GM23338 (cell line): Measurements from ENCODE around the gene ZFR2. TPM values are rescaled to one million over a fixed set of nuclear protein-coding genes. Genes with fewer than 3 reads are reported as not detected.

Experiments used
- ATAC-seq: fragments of 200-7000 bp; cut with Tn5 transposase; 3 replicates; pipeline ENCODE4 v1.9.1; 2020
- DNase-seq: peaks from one replicate; pipeline ENCODE4 v3.0.0-alpha.2; 2015; ENCODE audit warnings: low spot score
- H2AFZ ChIP-seq: fragments of 200-600 bp; sonication (generic); 2 replicates; pipeline ENCODE4 v1.8.0; 2016; ENCODE audit warnings: antibody characterized with exemption, mild to moderate bottlenecking, moderate library complexity
- H3F3A ChIP-seq: fragments of 200-600 bp; sonication (generic); replicated peaks from 2 replicates; pipeline ENCODE4 v1.8.0; 2017; ENCODE audit warnings: antibody characterized with exemption, mixed run types, low read depth
- H3K27ac ChIP-seq: fragments of 200-600 bp; sonication (generic); 2 replicates; pipeline ENCODE4 v1.6.1; 2016; ENCODE audit warnings: low read depth
- H3K27me3 ChIP-seq: fragments of 200-600 bp; sonication (generic); 2 replicates; pipeline ENCODE4 v1.8.0; 2016; ENCODE audit warnings: mild to moderate bottlenecking, mixed run types, moderate library complexity; ENCODE audit not compliant: insufficient read depth
- H3K36me3 ChIP-seq: fragments of 200-600 bp; sonication (generic); 2 replicates; pipeline ENCODE4 v1.8.0; 2016; ENCODE audit warnings: mild to moderate bottlenecking; ENCODE audit not compliant: insufficient read depth
- H3K4me1 ChIP-seq: fragments of 200-600 bp; sonication (generic); 2 replicates; pipeline ENCODE4 v1.8.0; 2016; ENCODE audit warnings: mild to moderate bottlenecking, moderate library complexity; ENCODE audit not compliant: insufficient read depth
- H3K4me2 ChIP-seq: fragments of 200-600 bp; sonication (generic); 2 replicates; pipeline ENCODE4 v1.7.1; 2017; ENCODE audit warnings: mixed run types
- H3K4me3 ChIP-seq: fragments of 200-600 bp; sonication (generic); 2 replicates; pipeline ENCODE4 v1.6.1; 2016; ENCODE audit warnings: mixed run types
- H3K79me2 ChIP-seq: fragments of 200-600 bp; sonication (generic); replicated peaks from 2 replicates; pipeline ENCODE4 v1.8.0; 2017; ENCODE audit warnings: mild to moderate bottlenecking; ENCODE audit not compliant: insufficient read depth
- H3K9me2 ChIP-seq: fragments of 200-600 bp; sonication (generic); 2 replicates; pipeline ENCODE4 v1.8.0; 2017; ENCODE audit not compliant: insufficient read depth
- H4K20me1 ChIP-seq: fragments of 200-600 bp; sonication (generic); replicated peaks from 2 replicates; pipeline ENCODE4 v1.8.0; 2017; ENCODE audit warnings: mild to moderate bottlenecking; ENCODE audit not compliant: insufficient read depth
- H3K27ac Mint-ChIP-seq: 2 replicates; pipeline ENCODE4 v1.8.0; 2020; ENCODE audit warnings: inconsistent platforms, mild to moderate bottlenecking, moderate library complexity, mixed read lengths
- H3K27me3 Mint-ChIP-seq: 3 replicates; pipeline ENCODE4 v1.8.0; 2022; ENCODE audit warnings: low read depth, mild to moderate bottlenecking, moderate library complexity, mixed read lengths, inconsistent platforms; ENCODE audit not compliant: insufficient read depth, poor library complexity
- H3K36me3 Mint-ChIP-seq: 3 replicates; pipeline ENCODE4 v1.8.0; 2021; ENCODE audit warnings: low read depth, mild to moderate bottlenecking, inconsistent platforms, moderate library complexity, mixed read lengths
- H3K4me1 Mint-ChIP-seq: 3 replicates; pipeline ENCODE4 v1.8.0; 2020; ENCODE audit warnings: mild to moderate bottlenecking, inconsistent platforms, mixed read lengths
- H3K4me3 Mint-ChIP-seq: 3 replicates; pipeline ENCODE4 v1.8.0; 2021; ENCODE audit warnings: moderate library complexity, mild to moderate bottlenecking, inconsistent platforms, mixed read lengths
- H3K9me3 Mint-ChIP-seq: 3 replicates; pipeline ENCODE4 v1.8.0; 2020; ENCODE audit warnings: moderate library complexity, mild to moderate bottlenecking, inconsistent platforms, mixed read lengths
- EZH2 ChIP-seq: fragments of 200-600 bp; sonication (generic); IDR thresholded peaks from one replicate; pipeline ENCODE4 v1.8.0; 2017; ENCODE audit warnings: antibody characterized with exemption, mild to moderate bottlenecking, low read depth; ENCODE audit not compliant: unreplicated experiment
- EZH2phosphoT487 ChIP-seq: fragments of 200-600 bp; sonication (generic); IDR thresholded peaks from one replicate; pipeline ENCODE4 v1.8.1; 2018; ENCODE audit warnings: antibody characterized with exemption; ENCODE audit not compliant: unreplicated experiment
- JUNB ChIP-seq: IDR thresholded peaks from one replicate; pipeline ENCODE4 v1.6.1; 2016; ENCODE audit warnings: antibody characterized with exemption; ENCODE audit not compliant: unreplicated experiment
- NANOG ChIP-seq: IDR thresholded peaks from 2 replicates; pipeline ENCODE4 v1.6.1; 2016; ENCODE audit warnings: antibody characterized with exemption, borderline replicate concordance
- POLR2AphosphoS5 ChIP-seq: IDR thresholded peaks from 2 replicates; pipeline ENCODE4 v1.6.1; 2016; ENCODE audit warnings: antibody characterized with exemption, low read depth
- REST ChIP-seq: IDR thresholded peaks from one replicate; pipeline ENCODE4 v1.6.1; 2018; ENCODE audit warnings: antibody characterized with exemption; ENCODE audit not compliant: unreplicated experiment
- STAT1 ChIP-seq: IDR thresholded peaks from one replicate; pipeline ENCODE4 v1.6.1; 2016; ENCODE audit warnings: antibody characterized with exemption; ENCODE audit not compliant: unreplicated experiment
- ZNF114 ChIP-seq: fragments of 250-450 bp; sonication (Bioruptor Pico); IDR thresholded peaks from 2 replicates; pipeline ENCODE4 v1.5.0; 2020; ENCODE audit warnings: mild to moderate bottlenecking, moderate library complexity
- ZNF331 ChIP-seq: fragments of 250-450 bp; sonication (Bioruptor Pico); IDR thresholded peaks from 2 replicates; pipeline ENCODE4 v1.5.0; 2020; ENCODE audit warnings: low read depth, mild to moderate bottlenecking, moderate library complexity
- polyA plus RNA-seq: library from polyadenylated mRNA; unstranded; fragments of >200 nt; fragmentation: Nextera tagmentation; extraction: Ambion mirVana; gene quantifications from 2 replicates; pipeline ENCODE4 v1.2.1, GENCODE V29; 2016
- total RNA-seq: library from RNA; depleted of rRNA; stranded (reverse); fragments of >200 nt; shearing (Covaris generic); gene quantifications from 2 replicates; pipeline ENCODE4 v1.2.3, GENCODE V29; 2014
- TF ChIP-seq, protein P1 (sequence below): IDR thresholded peaks from 2 replicates; pipeline ENCODE4 v1.6.1; 2016; ENCODE audit warnings: antibody characterized with exemption
- TF ChIP-seq, protein P2 (sequence below), 2 experiments: fragments of 200-600 bp in 1 of 2; sonication (generic) in 1 of 2; conservative IDR thresholded peaks; 2 replicates each; pipeline versions ENCODE4 v1.5.1 to v1.6.1; 2016 to 2017; ENCODE audit warnings: antibody characterized with exemption in 2 of 2, low read depth in 2 of 2, mild to moderate bottlenecking in 2 of 2, moderate library complexity in 1 of 2

Gene ZFR2
- total and polyA plus RNA-seq, 2 experiments from 2014 or later, result 15.8 to 31.3 TPM

DNA sequence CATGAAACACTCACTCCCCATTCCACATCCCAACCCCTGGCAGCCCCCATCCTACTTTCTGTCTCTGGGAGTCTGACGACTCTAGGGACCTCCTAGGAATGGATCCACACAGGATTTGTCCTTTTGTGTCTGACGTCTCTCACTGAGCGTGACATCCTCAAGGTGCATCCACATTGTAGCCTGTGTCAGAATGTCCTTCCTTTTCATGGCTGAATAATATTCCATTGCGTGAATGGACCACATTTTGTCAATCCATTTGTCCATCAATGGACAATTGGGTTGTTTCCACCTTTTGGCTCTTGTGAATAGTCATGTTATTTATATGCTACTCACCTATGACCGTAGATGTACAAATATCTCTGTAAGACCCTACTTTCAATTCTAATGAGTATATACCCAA, 47.2 kb upstream of the ZFR2 start:
- H3K9me2 ChIP-seq, result no peaks in the 10 kb centered on the region
- H3K36me3 ChIP-seq, result peaks cover 16% of the 10 kb centered on the region
- peaks cover 3% of the 10 kb centered on the region for H3K27me3 Mint-ChIP-seq
- ATAC-seq (no peak), DNase-seq (no peak)
- no peaks in the 10 kb centered on the region; the same call in 2 of the 3 replicates for H3K4me1 Mint-ChIP-seq
- no peaks in the 10 kb centered on the region for H3K27me3 ChIP-seq
- H3K4me3 ChIP-seq, result no peak overlapping the region
- peaks cover 64% of the 10 kb centered on the region for H3K36me3 Mint-ChIP-seq
- H3K27ac ChIP-seq, result no peak overlapping the region
- TF ChIP-seq POLR2AphosphoS5 (no peak), ZNF114 (CRISPR knock-in tag) (no peak), JUNB (no peak), ZNF331 (no peak), STAT1 (no peak), REST (no peak), NANOG (no peak), EZH2phosphoT487 (no peak)
- TF ChIP-seq, protein P1, sequence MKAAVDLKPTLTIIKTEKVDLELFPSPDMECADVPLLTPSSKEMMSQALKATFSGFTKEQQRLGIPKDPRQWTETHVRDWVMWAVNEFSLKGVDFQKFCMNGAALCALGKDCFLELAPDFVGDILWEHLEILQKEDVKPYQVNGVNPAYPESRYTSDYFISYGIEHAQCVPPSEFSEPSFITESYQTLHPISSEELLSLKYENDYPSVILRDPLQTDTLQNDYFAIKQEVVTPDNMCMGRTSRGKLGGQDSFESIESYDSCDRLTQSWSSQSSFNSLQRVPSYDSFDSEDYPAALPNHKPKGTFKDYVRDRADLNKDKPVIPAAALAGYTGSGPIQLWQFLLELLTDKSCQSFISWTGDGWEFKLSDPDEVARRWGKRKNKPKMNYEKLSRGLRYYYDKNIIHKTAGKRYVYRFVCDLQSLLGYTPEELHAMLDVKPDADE, result no peak
- TF ChIP-seq, protein P2, sequence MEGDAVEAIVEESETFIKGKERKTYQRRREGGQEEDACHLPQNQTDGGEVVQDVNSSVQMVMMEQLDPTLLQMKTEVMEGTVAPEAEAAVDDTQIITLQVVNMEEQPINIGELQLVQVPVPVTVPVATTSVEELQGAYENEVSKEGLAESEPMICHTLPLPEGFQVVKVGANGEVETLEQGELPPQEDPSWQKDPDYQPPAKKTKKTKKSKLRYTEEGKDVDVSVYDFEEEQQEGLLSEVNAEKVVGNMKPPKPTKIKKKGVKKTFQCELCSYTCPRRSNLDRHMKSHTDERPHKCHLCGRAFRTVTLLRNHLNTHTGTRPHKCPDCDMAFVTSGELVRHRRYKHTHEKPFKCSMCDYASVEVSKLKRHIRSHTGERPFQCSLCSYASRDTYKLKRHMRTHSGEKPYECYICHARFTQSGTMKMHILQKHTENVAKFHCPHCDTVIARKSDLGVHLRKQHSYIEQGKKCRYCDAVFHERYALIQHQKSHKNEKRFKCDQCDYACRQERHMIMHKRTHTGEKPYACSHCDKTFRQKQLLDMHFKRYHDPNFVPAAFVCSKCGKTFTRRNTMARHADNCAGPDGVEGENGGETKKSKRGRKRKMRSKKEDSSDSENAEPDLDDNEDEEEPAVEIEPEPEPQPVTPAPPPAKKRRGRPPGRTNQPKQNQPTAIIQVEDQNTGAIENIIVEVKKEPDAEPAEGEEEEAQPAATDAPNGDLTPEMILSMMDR (conservative IDR thresholded peaks at IDR 0.05; ENCODE audit: low read depth in 2 of 2), result no peak
- H3K4me3 Mint-ChIP-seq, result no peak overlapping the region; the same call in 2 of the 3 replicates
- no peaks in the 10 kb centered on the region; the same call in 1 of the 2 replicates for H4K20me1 ChIP-seq
- no peak overlapping the region for H2AFZ ChIP-seq
- H3K4me2 ChIP-seq, result no peak overlapping the region
- H3K27ac Mint-ChIP-seq, result no peak overlapping the region
- peaks cover 8% of the 10 kb centered on the region; the same call in 1 of the 3 replicates for H3K9me3 Mint-ChIP-seq
- H3F3A ChIP-seq, result no peaks in the 10 kb centered on the region
- H3K79me2 ChIP-seq, result no peaks in the 10 kb centered on the region
- no peaks in the 10 kb centered on the region for H3K4me1 ChIP-seq

DNA sequence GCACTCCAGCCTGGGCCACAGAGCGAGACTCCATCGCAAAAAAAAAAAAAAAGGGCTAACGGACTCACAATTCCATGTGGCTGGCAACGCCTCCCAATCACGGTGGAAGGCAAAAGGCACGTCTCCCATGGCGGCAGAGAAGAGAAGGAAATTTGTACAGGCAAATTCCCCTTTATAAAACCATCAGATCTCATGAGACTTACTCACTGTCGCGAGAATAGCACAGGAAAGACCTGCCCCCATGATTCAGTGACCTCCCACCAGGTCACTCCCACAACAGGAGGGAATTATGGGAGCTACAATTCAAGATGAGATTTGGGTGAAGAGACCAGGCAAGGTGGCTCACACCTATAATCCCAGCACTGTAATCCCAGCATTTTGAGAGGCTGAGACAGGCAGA, 45.4 kb upstream of the ZFR2 start:
- Histone ChIP-seq H3K4me1 (no peaks in the 10 kb centered on the region), H3K27me3 (no peaks in the 10 kb centered on the region), H3K27ac (no peak overlapping the region), H2AFZ (no peak overlapping the region), H3K4me2 (no peak overlapping the region), H3K36me3 (peaks cover 25% of the 10 kb centered on the region), H3K79me2 (no peaks in the 10 kb centered on the region), H4K20me1 (no peaks in the 10 kb centered on the region; the same call in 1 of the 2 replicates), H3F3A (no peaks in the 10 kb centered on the region), H3K9me2 (no peaks in the 10 kb centered on the region), H3K4me3 (no peak overlapping the region)
- Mint-ChIP-seq H3K36me3 (peaks cover 67% of the 10 kb centered on the region), H3K4me1 (no peaks in the 10 kb centered on the region; the same call in 2 of the 3 replicates), H3K27ac (no peak overlapping the region), H3K9me3 (peaks cover 22% of the 10 kb centered on the region), H3K4me3 (no peak overlapping the region), H3K27me3 (peaks cover 3% of the 10 kb centered on the region)
- no peak for ATAC-seq
- DNase-seq, result no peak
- TF ChIP-seq ZNF114 (CRISPR knock-in tag), result no peak
- TF ChIP-seq EZH2, result no peak
- TF ChIP-seq NANOG, result no peak
- TF ChIP-seq, protein P2 (conservative IDR thresholded peaks at IDR 0.05; ENCODE audit: low read depth in 2 of 2), result no peak
- no peak for TF ChIP-seq STAT1
